AG10803 (cell line): ENCODE data around the gene SNAP25.

Experiments
- DNase-seq: peaks from one replicate; pipeline ENCODE4 v3.0.0; 2010; ENCODE audit warnings: low read depth
- H3K4me3 ChIP-seq: 2 replicates; pipeline ENCODE4 v1.5.1; 2011; ENCODE audit warnings: mild to moderate bottlenecking, low read length, control low read depth
- CTCF ChIP-seq: conservative IDR thresholded peaks from 2 replicates; pipeline ENCODE4 v1.5.1; 2011; ENCODE audit warnings: mild to moderate bottlenecking, low read length, control low read depth, inconsistent platforms

SNAP25 gene

DNA sequence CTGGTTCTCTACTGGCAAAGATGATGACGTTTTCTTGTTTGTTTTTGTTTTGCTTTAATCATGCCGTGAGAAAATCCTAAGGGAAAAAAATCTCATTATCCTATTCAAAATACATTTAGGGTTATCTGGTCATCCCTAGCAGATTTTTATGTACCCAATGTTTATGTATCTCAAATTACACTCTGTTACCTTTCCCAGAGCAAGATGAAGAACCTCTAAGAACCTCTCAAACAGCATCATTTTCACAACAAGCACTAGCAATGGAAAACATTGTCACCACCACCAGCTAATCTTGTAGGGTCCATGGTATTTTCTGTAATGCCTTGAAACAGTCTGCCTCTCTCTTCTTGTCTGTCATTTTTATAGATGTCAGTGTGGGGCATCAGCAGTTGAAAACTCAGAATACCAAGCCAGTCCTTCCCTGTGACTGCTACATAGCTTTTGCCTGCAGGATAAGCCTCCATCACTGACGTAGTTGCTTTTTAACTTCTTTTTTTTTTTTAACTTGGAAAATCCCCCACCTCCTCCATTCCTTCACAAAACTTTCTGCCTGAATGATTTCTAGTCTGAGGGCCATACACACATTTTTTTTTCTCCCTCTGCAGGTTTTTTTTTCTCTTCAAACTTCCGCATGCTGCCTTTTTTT lies 2.4 kb upstream of the SNAP25 start:
- DNase-seq, result no peak

DNA sequence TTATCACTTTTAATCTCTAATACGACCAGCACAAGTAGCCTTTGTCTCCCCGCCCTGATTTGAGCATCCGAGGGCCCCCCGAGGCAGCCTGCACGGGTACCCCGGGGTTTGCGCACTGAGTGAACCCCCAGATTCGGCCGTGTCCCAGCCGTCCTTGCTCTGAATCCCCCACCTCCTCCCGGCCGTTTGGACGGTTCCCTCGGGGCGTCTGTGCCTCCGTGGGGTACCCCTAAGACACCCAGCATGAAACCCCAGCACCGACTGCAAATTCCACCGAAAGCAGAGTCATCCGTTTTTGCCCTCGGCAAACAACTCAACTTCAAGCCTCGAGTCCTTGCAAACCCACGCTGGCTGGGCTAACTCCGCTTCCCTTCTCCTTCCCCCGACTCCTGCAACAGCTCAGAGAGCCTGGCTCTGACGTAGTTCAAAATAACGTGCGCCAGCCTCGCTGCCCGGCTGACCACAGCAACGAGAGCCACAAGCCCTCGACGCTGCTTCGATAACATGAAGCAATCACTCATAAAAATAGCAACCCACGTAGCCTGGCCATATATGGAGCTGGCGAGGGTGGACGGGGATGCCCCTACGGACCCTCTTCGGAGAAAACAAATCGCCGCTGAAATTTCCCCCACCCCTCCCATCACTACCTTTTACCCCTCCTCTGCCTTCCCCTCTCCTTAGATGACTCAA lies 764 bp upstream of the SNAP25 start:
- peak; percentile 67 for DNase-seq
- no peak for TF ChIP-seq CTCF
- peak overlapping the region; percentile 28 for H3K4me3 ChIP-seq

More for the DNA sequence above, 2.4 kb upstream of the SNAP25 start:
- H3K4me3 ChIP-seq, result no peak overlapping the region
- no peak for TF ChIP-seq CTCF

DNA sequence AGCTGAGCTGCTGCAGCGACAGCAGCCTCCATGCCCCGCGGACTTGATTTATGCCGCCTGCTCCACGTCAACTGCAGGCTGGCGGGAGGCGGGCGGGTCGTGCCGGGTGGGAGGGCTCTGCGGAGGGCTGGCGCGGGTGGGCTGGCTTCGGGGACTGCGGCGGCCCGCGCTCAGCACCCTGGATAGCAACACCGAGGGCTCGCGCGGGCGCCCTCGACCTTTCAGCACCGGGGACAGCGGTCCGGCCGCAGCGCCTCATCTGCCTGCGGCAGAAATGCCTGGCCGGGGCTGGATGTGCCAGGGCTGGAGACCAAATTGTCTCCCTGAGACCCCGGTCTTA lies 792 bp downstream of the SNAP25 start:
- TF ChIP-seq CTCF, result no peak
- peak; percentile 42 for DNase-seq
- no peak overlapping the region for H3K4me3 ChIP-seq

DNA sequence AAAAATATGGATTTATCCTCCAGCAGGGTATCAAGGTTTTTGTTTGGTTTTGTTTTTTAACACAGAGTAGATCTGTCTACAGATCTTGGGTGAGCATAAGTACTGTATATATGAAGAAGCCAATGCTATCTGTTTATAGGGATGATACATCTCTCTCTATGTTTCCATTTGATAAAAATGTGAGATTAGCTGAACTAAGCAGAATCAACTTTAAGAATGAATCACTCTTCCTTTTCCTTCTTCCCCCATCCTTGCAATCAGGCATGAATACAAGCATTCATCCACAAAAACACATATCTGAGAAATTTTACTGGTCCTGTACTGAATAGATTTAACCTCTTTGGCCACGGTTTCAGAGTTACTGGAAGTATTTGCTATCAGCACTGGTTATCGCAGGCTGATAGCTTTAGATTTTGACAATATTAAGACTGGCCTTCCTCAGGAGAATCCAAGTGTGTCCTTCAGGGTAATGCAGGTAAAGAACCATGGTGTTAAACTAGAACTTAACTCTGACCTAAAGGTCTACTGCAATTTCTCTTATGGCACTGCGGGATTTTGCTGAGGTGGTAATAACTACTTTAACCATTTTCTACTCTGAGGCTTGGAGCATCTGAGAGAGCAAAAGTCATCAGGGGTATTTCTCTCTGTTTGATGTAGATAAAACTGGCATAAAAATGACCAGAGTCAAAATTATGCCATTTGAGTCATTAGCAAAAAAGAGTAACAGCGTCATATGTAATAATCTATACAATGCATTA lies 1.5 kb downstream of the SNAP25 start:
- TF ChIP-seq CTCF, result no peak
- no peak overlapping the region for H3K4me3 ChIP-seq

DNA sequence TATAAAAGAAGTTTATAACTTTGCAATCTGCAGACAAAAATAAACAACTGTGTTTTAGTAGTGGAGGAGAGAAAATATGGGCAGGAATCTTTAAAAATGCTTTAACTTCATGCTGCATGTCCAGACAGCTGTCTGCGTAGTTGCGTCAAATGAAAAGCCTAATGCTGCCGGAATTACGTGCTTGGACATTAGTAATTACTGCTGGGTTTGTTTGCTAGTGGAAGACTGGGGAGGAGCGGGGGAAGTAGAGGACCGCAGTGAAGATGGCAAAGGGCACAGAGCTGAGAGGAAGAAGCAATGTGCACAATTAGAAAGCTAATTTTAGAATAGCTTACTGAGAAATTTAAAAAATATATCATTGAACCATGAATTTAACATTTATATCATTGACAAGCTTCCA lies 2.4 kb downstream of the SNAP25 start:
- no peak overlapping the region for H3K4me3 ChIP-seq
- DNase-seq, result no peak
- TF ChIP-seq CTCF, result no peak

More for the DNA sequence above, 1.5 kb downstream of the SNAP25 start:
- DNase-seq, result no peak

DNA sequence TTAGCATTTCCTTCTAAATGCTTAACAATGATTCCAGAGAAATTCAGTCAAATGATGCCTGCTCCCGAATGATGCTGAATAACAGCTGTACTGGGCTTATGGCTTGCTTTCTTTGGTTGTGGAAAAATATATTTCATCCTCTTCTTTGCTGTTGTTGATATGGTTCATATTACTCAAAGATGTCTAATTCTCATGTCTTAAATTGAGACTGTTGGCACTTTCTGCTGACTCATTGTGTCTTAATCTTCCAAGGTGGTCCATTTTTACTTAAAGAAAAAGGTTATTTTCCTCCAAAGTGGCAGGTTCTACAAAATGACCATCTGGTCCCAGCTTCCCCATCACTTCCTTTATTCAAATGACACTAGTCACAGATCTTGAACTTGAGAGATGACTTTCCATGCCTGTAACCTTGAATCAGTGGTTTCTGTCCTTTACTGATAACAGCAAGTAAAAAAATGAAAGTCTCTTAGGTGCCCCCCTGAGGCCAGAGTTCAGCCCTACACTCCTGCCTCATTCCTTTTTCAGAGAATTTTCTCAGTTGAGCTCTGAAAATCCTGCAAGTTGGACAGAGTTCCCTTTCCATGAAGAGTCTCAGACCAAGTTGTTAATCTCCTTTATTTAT lies 6.9 kb downstream of the SNAP25 start:
- no peak overlapping the region for H3K4me3 ChIP-seq
- no peak for DNase-seq
- 0 out of 2 replicates have a peak, but pooled peaks have one; percentile 8 for TF ChIP-seq CTCF
